SK-N-SH (cell line): ENCODE results near the gene MACROD1. TPM values are rescaled to one million over a fixed set of nuclear protein-coding genes. Genes with fewer than 3 reads are reported as not detected.
A peak's percentile ranks its signal among the peaks of the same experiment; 100 is the strongest.

Experiments used
- CTCF ChIA-PET: fragments of 300-600, 350-600 bp; formaldehyde crosslinking; extraction: SDS; loops from one replicate; lab custom pipeline; 2021; lab: Yijun Ruan, JAX
- POLR2A ChIA-PET: fragments of 350-600 bp; sonication (Branson Sonifier 250); formaldehyde crosslinking; extraction: SDS; loops from one replicate; lab custom pipeline; 2020; ENCODE audit warnings: antibody characterized with exemption, inconsistent platforms; lab: Yijun Ruan, JAX
- DNase-seq: peaks from one replicate; pipeline ENCODE4 v3.0.0; 2012
- H2AFZ ChIP-seq: fragments of 200-600 bp; sonication (generic); 2 replicates; pipeline ENCODE4 v1.8.1; 2016; ENCODE audit warnings: antibody characterized with exemption, mild to moderate bottlenecking, low read depth
- H3F3A ChIP-seq: fragments of 200-600 bp; sonication (generic); replicated peaks from 2 replicates; pipeline ENCODE3; 2016; ENCODE audit warnings: antibody characterized with exemption, mild to moderate bottlenecking; ENCODE audit not compliant: insufficient read depth
- H3K27ac ChIP-seq, 2 experiments: fragments of 200-500 bp in 1 of 2; fragments of 200-600 bp in 1 of 2; sonication (Bioruptor generic) in 1 of 2; sonication (generic), shearing (Covaris generic) in 1 of 2; 2 replicates each; pipeline versions ENCODE4 v1.5.1 to v1.6.1; 2014 to 2016; ENCODE audit warnings: low read depth in 2 of 2, inconsistent platforms in 1 of 2, low read length in 1 of 2, mild to moderate bottlenecking in 1 of 2, mixed read lengths in 1 of 2
- H3K27me3 ChIP-seq: fragments of 200-600 bp; sonication (generic), shearing (Covaris generic); 2 replicates; pipeline ENCODE4 v1.6.1; 2016; ENCODE audit warnings: mixed run types; ENCODE audit not compliant: insufficient read depth
- H3K36me3 ChIP-seq, 2 experiments: fragments of 200-500 bp in 1 of 2; fragments of 200-600 bp in 1 of 2; sonication (Bioruptor generic) in 1 of 2; sonication (generic) in 1 of 2; replicated peaks in 1 of 2; 2 replicates each; pipeline versions ENCODE3 to v1.5.1; 2014 to 2016; ENCODE audit warnings: low read length in 1 of 2, mild to moderate bottlenecking in 1 of 2; ENCODE audit not compliant: insufficient read depth in 2 of 2, control insufficient read depth in 1 of 2
- H3K4me1 ChIP-seq, 2 experiments: fragments of 200-500 bp in 1 of 2; fragments of 200-600 bp in 1 of 2; sonication (Bioruptor generic) in 1 of 2; sonication (generic), shearing (Covaris generic) in 1 of 2; 2 replicates each; pipeline versions ENCODE4 v1.5.1 to v1.6.1; 2014 to 2016; ENCODE audit warnings: low read depth in 1 of 2, low read length in 1 of 2, mixed run types in 1 of 2; ENCODE audit not compliant: insufficient read depth in 2 of 2, control insufficient read depth in 1 of 2
- H3K4me2 ChIP-seq: fragments of 200-600 bp; sonication (generic), shearing (Covaris generic); 2 replicates; pipeline ENCODE4 v1.6.1; 2017; ENCODE audit warnings: mixed run types
- H3K4me3 ChIP-seq, 2 experiments: fragments of 200-500 bp in 1 of 2; fragments of 200-600 bp in 1 of 2; sonication (Bioruptor generic) in 1 of 2; sonication (generic), shearing (Covaris generic) in 1 of 2; 2 replicates each; pipeline versions ENCODE4 v1.5.1 to v1.8.1; 2014 to 2016; ENCODE audit warnings: low read depth in 2 of 2, inconsistent platforms in 1 of 2, low read length in 1 of 2, mild to moderate bottlenecking in 1 of 2, mixed read lengths in 1 of 2, moderate library complexity in 1 of 2
- H3K79me2 ChIP-seq: fragments of 200-600 bp; sonication (generic); 2 replicates; pipeline ENCODE4 v1.8.1; 2017; ENCODE audit warnings: mild to moderate bottlenecking; ENCODE audit not compliant: insufficient read depth
- H3K9ac ChIP-seq: fragments of 200-600 bp; sonication (generic); 2 replicates; pipeline ENCODE4 v1.6.1; 2017; ENCODE audit warnings: mixed run types
- H3K9me2 ChIP-seq: fragments of 200-600 bp; sonication (generic); 2 replicates; pipeline ENCODE4 v1.6.1; 2017; ENCODE audit warnings: mixed run types
- H3K9me3 ChIP-seq: fragments of 200-600 bp; sonication (generic); 2 replicates; pipeline ENCODE4 v1.6.1; 2017; ENCODE audit warnings: mixed run types, mild to moderate bottlenecking, moderate library complexity
- H4K20me1 ChIP-seq: fragments of 200-600 bp; sonication (generic); 2 replicates; pipeline ENCODE4 v1.6.1; 2017; ENCODE audit warnings: mild to moderate bottlenecking, mixed run types; ENCODE audit not compliant: insufficient read depth
- EP300 ChIP-seq, 2 experiments: IDR thresholded peaks; 2 replicates each; pipeline versions ENCODE4 v1.4.0 to v1.6.1; 2012; ENCODE audit warnings: borderline replicate concordance in 1 of 2, low read depth in 1 of 2, low read length in 1 of 2
- EZH2phosphoT487 ChIP-seq: fragments of 200-600 bp; sonication (generic); IDR thresholded peaks from 2 replicates; pipeline ENCODE4 v1.6.1; 2017; ENCODE audit warnings: low read depth, mixed run types, mild to moderate bottlenecking, antibody characterized with exemption, moderate library complexity, borderline replicate concordance
- FOXJ3 ChIP-seq: sonication (generic); formaldehyde crosslinking; IDR thresholded peaks from 2 replicates; pipeline ENCODE4 v1.5.1; 2020; ENCODE audit warnings: mild to moderate bottlenecking, missing genetic modification reagents
- GABPA ChIP-seq: IDR thresholded peaks from 2 replicates; pipeline ENCODE4 v1.4.0; 2012; ENCODE audit warnings: low read depth, mild to moderate bottlenecking
- GATA2 ChIP-seq: sonication (generic); formaldehyde crosslinking; IDR thresholded peaks from 2 replicates; pipeline ENCODE4 v1.5.0; 2020; ENCODE audit warnings: mild to moderate bottlenecking, missing genetic modification reagents
- IRF3 ChIP-seq: fragments of 150-350 bp; IDR thresholded peaks from 2 replicates; pipeline ENCODE4 v1.6.1; 2016; ENCODE audit warnings: mild to moderate bottlenecking, low read depth, low read length
- JUND ChIP-seq: IDR thresholded peaks from 2 replicates; pipeline ENCODE4 v1.4.0; 2012
- NFIC ChIP-seq: IDR thresholded peaks from 2 replicates; pipeline ENCODE4 v1.4.0; 2012; ENCODE audit warnings: borderline replicate concordance
- PBX3 ChIP-seq: IDR thresholded peaks from 2 replicates; pipeline ENCODE4; 2012
- POLR2AphosphoS5 ChIP-seq: IDR thresholded peaks from 2 replicates; pipeline ENCODE4 v1.6.1; 2012; ENCODE audit warnings: low read depth, low read length
- RCOR1 ChIP-seq: fragments of 150-350 bp; IDR thresholded peaks from 2 replicates; pipeline ENCODE4 v1.6.1; 2017; ENCODE audit warnings: antibody characterized with exemption, low read length
- RFX5 ChIP-seq: IDR thresholded peaks from 2 replicates; pipeline ENCODE4 v1.6.1; 2012; ENCODE audit warnings: mild to moderate bottlenecking, improper control_type of control experiment, low read length
- RXRA ChIP-seq: IDR thresholded peaks from 2 replicates; pipeline ENCODE4 v1.4.0; 2012; ENCODE audit warnings: low read depth, mild to moderate bottlenecking, borderline replicate concordance
- TCF12 ChIP-seq: IDR thresholded peaks from 2 replicates; pipeline ENCODE4 v1.4.0; 2012
- USF1 ChIP-seq: IDR thresholded peaks from 2 replicates; pipeline ENCODE4 v1.4.0; 2012; ENCODE audit warnings: low read depth, borderline replicate concordance
- USF2 ChIP-seq: fragments of 150-350 bp; IDR thresholded peaks from 2 replicates; pipeline ENCODE4 v1.6.1; 2017; ENCODE audit warnings: antibody characterized with exemption, low read length, low read depth, borderline replicate concordance
- YY1 ChIP-seq: IDR thresholded peaks from 2 replicates; pipeline ENCODE4 v1.4.0; 2012; ENCODE audit warnings: low read depth, mild to moderate bottlenecking
- ZBTB33 ChIP-seq: IDR thresholded peaks from 2 replicates; pipeline ENCODE4 v1.4.0; 2012; ENCODE audit warnings: low read depth, borderline replicate concordance
- WGBS: methylation state at CpG from one replicate; pipeline ENCODE4 v1.1.6; 2017; ENCODE audit warnings: low lambda C conversion rate; 5-methylcytosine and 5-hydroxymethylcytosine counted together
- polyA plus RNA-seq, 3 experiments: library from polyadenylated mRNA; depleted of rRNA; stranded (reverse); fragments of >200 nt; gene quantifications; 2 replicates each; pipeline ENCODE4 v1.2.3, GENCODE V29; 2012

MACROD1 gene
- polyA plus RNA-seq, 1 of the 3 experiments (the other 2 are of a cell fraction), result 49.1 TPM

- Histone ChIP-seq H3K36me3 (no peaks in the 10 kb centered on the region), H3K27ac (peak overlapping the region in 1 of 2 experiments; percentile 93; a peak in 2 of 4 replicates)
- POLR2A ChIA-PET, result no interaction called here
Measured at GRCh38 chr11:64101461-64101860, 64.5 kb downstream of the MACROD1 start.

More at GRCh38 chr11:64101461-64101860, 64.5 kb downstream of the MACROD1 start:
- peaks cover 0 to 93% of the 10 kb centered on the region in 2 experiments; a peak in 2 of 4 replicates for H3K4me1 ChIP-seq
- no peaks in the 10 kb centered on the region for H4K20me1 ChIP-seq
- CTCF ChIA-PET, result interaction anchor here (1.3 to 2.6 kb wide), 3 partner anchors 10 to 49 kb away, joined by 3 to 10 read pairs (median 5); no protein-coding TSS in a partner anchor
- H3K9me3 ChIP-seq, result no peaks in the 10 kb centered on the region
- no peak overlapping the region for H3K4me2 ChIP-seq
- 81% methylated on average over 18 of the region's 19 CpGs for WGBS
- no peak overlapping the region for H3K9ac ChIP-seq
- no peaks in the 10 kb centered on the region for H3K9me2 ChIP-seq
- no peaks in the 10 kb centered on the region for H3K27me3 ChIP-seq
- TF ChIP-seq RCOR1, result no peak
- no peak for TF ChIP-seq USF1
- TF ChIP-seq ZBTB33, result no peak
- TF ChIP-seq FOXJ3 (CRISPR knock-in tag), result no peak
- no peak for TF ChIP-seq GATA2 (CRISPR knock-in tag)
- no peak for TF ChIP-seq PBX3
- TF ChIP-seq POLR2AphosphoS5, result no peak
- TF ChIP-seq EZH2phosphoT487, result no peak
- no peak for TF ChIP-seq EP300 (IDR thresholded peaks at IDR 0.05; ENCODE audit: borderline replicate concordance in 1 of 2, low read depth in 1 of 2, low read length in 1 of 2)
- no peak for TF ChIP-seq USF2
- no peak for TF ChIP-seq RXRA
- no peak for TF ChIP-seq TCF12
- TF ChIP-seq RFX5, result no peak
- TF ChIP-seq IRF3, result no peak
- TF ChIP-seq GABPA, result no peak
- no peak for TF ChIP-seq JUND
- TF ChIP-seq NFIC, result no peak
- no peak for TF ChIP-seq YY1
- TF ChIP-seq, all 33 proteins: peak for 0
- no peak for DNase-seq
- Histone ChIP-seq H3F3A (no peaks in the 10 kb centered on the region), H2AFZ (no peak overlapping the region), H3K4me3 (no peak overlapping the region), H3K79me2 (no peaks in the 10 kb centered on the region)
